ENCODE results near the gene PLD2.

DNA sequence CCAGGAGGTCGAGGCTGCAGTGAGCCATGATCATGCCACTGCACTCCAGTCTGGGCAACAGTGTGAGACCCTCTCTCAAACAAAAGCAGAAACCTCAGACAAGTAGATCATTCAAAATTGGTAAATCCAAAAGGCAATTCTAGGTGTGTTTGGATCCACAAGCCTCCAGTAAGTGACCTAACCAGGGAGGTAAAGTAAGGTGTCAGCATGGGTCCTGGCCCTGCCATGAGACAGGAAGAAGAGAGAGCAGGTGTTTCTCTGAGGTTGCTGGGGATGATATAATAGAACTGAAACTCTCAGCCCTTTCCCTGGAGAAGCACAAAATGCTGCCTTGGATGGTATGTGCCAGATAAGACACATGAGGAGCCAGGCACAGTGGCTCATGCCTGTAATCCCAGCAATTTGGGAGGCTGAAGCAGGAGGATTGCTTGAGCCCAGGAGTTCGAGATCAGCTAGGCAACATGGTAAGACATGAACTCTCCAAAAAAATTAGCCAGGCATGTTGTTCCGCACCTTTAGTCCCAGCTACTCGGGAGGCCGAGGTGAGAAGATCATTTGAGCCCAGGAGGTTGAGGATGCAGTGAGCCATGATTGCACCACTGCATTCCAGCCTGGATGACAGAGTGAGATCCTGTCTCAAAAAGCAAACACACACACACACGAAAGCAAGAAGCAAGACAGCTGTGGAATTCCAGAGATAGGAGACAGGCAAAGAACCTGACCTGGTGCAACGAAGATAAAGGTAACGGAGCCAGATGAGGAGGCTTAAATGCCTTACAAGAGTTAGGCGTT lies 28.8 kb upstream of the PLD2 start:
- TF ChIP-seq ZNF274 (IDR thresholded peaks at IDR 0.05; ENCODE audit: low read depth, low read length) (no peak), YY1 (IDR thresholded peaks at IDR 0.05; ENCODE audit: insufficient read depth, insufficient read length) (no peak), SUZ12 (IDR thresholded peaks at IDR 0.05; ENCODE audit: extremely low read depth, insufficient read depth, insufficient read length) (no peak)
